ENCODE measurements around the gene HBEGF. TPM values are rescaled to one million over a fixed set of nuclear protein-coding genes. Genes with fewer than 3 reads are reported as not detected.
A peak's percentile ranks its signal among the peaks of the same experiment; 100 is the strongest.
"Not testable (repeated sequence)": the region's sequence is repeated elsewhere in the genome, so short reads cannot be mapped to it uniquely, and the experiment has no call there.

The HBEGF gene
- total RNA-seq, 2 donors from 2014 or later, result 3.1 to 7.3 TPM

DNA sequence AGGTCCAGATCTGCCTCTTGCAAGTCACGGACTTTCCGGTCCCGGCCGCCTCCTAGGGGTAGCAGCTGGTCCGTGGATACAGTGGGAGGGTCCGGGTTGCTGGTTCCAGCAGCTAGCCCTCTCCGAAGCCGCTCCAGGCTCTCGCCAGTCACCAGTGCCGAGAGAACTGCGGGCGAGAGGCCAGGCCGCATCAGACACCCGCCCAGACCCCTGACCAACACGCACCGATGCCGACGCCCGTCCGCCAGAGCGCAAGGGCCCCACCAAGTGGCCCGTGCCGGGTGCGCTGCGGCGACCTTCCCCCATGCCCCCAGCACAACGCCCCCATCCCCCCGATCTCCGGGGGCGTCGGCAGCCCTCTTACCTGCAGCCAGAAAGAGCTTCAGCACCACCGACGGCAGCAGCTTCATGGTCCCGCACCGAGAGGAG, 470 bp downstream of the HBEGF start:
- H3K9me3 ChIP-seq, result no peaks in the 10 kb centered on the region
- H3K4me1 ChIP-seq, result peaks cover 24% of the 10 kb centered on the region
- DNase-seq, result peak; percentile 54 to 71 (median 68)
- intact Hi-C loops (cut with DNase I), result no loop called here
- peak overlapping the region; percentile 42 to 87 (median 82) for H3K27ac ChIP-seq
- H3K4me3 ChIP-seq, result peak overlapping the region; percentile 40 to 50
- H3K36me3 ChIP-seq (replicated peaks in 1 of 2; ENCODE audit: insufficient read depth in 1 of 2, low read depth in 2 of 2), result no peaks in the 10 kb centered on the region
- WGBS, 2 donors, result 7% methylated on average over 31 of the region's 35 CpGs; no CpG with 5 or more reads in 1 of the 2 donors
- ATAC-seq, result peak; percentile 57
- H3K27me3 ChIP-seq, result no peaks in the 10 kb centered on the region
- TF ChIP-seq POLR2A (IDR thresholded peaks at IDR 0.05), result no peak
- TF ChIP-seq, protein P1, sequence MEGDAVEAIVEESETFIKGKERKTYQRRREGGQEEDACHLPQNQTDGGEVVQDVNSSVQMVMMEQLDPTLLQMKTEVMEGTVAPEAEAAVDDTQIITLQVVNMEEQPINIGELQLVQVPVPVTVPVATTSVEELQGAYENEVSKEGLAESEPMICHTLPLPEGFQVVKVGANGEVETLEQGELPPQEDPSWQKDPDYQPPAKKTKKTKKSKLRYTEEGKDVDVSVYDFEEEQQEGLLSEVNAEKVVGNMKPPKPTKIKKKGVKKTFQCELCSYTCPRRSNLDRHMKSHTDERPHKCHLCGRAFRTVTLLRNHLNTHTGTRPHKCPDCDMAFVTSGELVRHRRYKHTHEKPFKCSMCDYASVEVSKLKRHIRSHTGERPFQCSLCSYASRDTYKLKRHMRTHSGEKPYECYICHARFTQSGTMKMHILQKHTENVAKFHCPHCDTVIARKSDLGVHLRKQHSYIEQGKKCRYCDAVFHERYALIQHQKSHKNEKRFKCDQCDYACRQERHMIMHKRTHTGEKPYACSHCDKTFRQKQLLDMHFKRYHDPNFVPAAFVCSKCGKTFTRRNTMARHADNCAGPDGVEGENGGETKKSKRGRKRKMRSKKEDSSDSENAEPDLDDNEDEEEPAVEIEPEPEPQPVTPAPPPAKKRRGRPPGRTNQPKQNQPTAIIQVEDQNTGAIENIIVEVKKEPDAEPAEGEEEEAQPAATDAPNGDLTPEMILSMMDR (IDR thresholded peaks at IDR 0.05), result peak in 5 of 7 experiments; percentile 9 to 36 (median 24)

GRCh38 chr5:140344683-140345423, 1.6 kb downstream of the HBEGF start:
- Histone ChIP-seq H3K36me3 (replicated peaks in 1 of 2; ENCODE audit: insufficient read depth in 1 of 2, low read depth in 2 of 2) (no peaks in the 10 kb centered on the region), H3K27me3 (no peaks in the 10 kb centered on the region), H3K4me1 (peaks cover 24% of the 10 kb centered on the region), H3K9me3 (no peaks in the 10 kb centered on the region), H3K27ac (peak overlapping the region in 3 of 4 donors; percentile 19 to 87 (median 28)), H3K4me3 (no peak overlapping the region)
- intact Hi-C loops (cut with DNase I), result no loop called here
- 44 to 51% methylated on average over 3 to 4 of the region's 4 CpGs for WGBS, 2 donors
- TF ChIP-seq, protein P1 (IDR thresholded peaks at IDR 0.05), result no peak
- TF ChIP-seq POLR2A (IDR thresholded peaks at IDR 0.05), result no peak
- ATAC-seq, result no peak
- DNase-seq, result peak in 3 of 4 donors; percentile 22 to 58 (median 40)

DNA sequence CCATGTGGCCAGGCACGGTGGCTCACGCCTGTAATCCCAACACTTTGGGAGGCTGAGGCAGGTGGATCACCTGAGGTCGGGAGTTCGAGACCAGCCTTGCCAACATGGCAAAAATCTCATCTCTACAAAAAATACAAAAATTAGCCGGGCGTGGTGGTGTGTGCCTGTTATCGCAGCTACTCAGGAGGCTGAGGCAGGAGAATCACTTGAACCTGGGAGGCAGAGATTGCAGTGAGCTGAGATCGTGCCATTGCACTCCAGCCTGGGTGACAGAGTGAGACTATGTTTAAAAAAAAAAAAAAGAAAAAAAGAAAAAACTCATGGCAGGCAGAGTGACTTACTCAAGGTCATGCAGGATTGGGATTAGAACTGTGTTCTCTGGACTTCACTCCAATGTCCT, 2.6 kb downstream of the HBEGF start:
- ATAC-seq; DNase-seq; intact Hi-C loops (cut with DNase I); H3K27me3 ChIP-seq; H3K36me3 ChIP-seq (replicated peaks in 1 of 2; ENCODE audit: insufficient read depth in 1 of 2, low read depth in 2 of 2); H3K27ac ChIP-seq; H3K9me3 ChIP-seq; H3K4me3 ChIP-seq: not testable (repeated sequence)
- H3K4me1 ChIP-seq, result peaks cover 24% of the 10 kb centered on the region
- WGBS, 2 donors, result 87 to 91% methylated on average over 8 of the region's 8 CpGs

DNA sequence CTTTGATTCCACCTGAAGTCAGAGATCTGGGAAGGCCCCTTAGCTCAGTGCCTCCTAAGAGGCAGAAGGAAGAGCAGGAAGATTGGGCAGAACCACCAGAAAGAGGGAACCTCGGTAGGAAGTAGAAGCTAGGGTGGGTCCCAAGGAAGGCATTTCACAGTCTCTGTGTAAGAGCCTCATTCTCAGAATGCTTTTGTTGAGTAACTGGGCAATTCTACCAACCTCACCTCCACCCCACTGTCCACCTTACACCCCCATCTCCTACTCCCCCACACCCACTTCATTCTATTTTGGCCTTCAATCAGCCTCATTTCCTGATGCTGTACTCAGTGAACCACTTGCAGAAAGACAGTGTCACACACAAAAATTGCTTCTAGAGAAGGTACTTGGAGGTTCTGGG, 3.5 kb downstream of the HBEGF start:
- Histone ChIP-seq H3K27me3 (no peaks in the 10 kb centered on the region), H3K4me1 (peaks cover 24% of the 10 kb centered on the region), H3K27ac (peak overlapping the region in 1 of 4 donors; percentile 7), H3K9me3 (no peaks in the 10 kb centered on the region), H3K36me3 (replicated peaks in 1 of 2; ENCODE audit: insufficient read depth in 1 of 2, low read depth in 2 of 2) (no peaks in the 10 kb centered on the region), H3K4me3 (no peak overlapping the region)
- TF ChIP-seq POLR2A (IDR thresholded peaks at IDR 0.05), result no peak
- TF ChIP-seq, protein P1 (IDR thresholded peaks at IDR 0.05), result no peak
- intact Hi-C loops (cut with DNase I), result no loop called here
- no peak for ATAC-seq
- 55 to 93% methylated on average over 1 of the region's 1 CpG for WGBS, 2 donors
- DNase-seq, result no peak

GRCh38 chr5:140342287-140342686, 4.1 kb downstream of the HBEGF start:
- Histone ChIP-seq H3K27ac (peak overlapping the region in 1 of 4 donors; percentile 25), H3K27me3 (no peaks in the 10 kb centered on the region), H3K4me1 (peaks cover 21% of the 10 kb centered on the region), H3K36me3 (replicated peaks in 1 of 2; ENCODE audit: insufficient read depth in 1 of 2, low read depth in 2 of 2) (no peaks in the 10 kb centered on the region), H3K4me3 (no peak overlapping the region), H3K9me3 (no peaks in the 10 kb centered on the region)
- DNase-seq, result peak in 1 of 4 donors; percentile 60
- no peak for ATAC-seq
- 58 to 65% methylated on average over 5 to 6 of the region's 6 CpGs for WGBS, 2 donors
- TF ChIP-seq, protein P1 (IDR thresholded peaks at IDR 0.05), result no peak
- TF ChIP-seq POLR2A (IDR thresholded peaks at IDR 0.05), result no peak
- intact Hi-C loops (cut with DNase I), result no loop called here
